H9 (cell line): ENCODE results near the gene LACRT. TPM values are rescaled to one million over a fixed set of nuclear protein-coding genes. Genes with fewer than 3 reads are reported as not detected.
A peak's percentile ranks its signal among the peaks of the same experiment; 100 is the strongest.

ENCODE experiments used
- DNase-seq: peaks from one replicate; pipeline ENCODE4 v3.0.0-alpha.2; 2017
- H2AFZ ChIP-seq: one replicate; pipeline ENCODE4 v1.6.1; 2013; ENCODE audit warnings: mild to moderate bottlenecking, low read length, control low read depth, moderate library complexity
- H2AK5ac ChIP-seq: 2 replicates; pipeline ENCODE4 v1.6.1; 2013; ENCODE audit warnings: low read length, control low read depth, mixed read lengths; ENCODE audit not compliant: insufficient read length
- H2BK120ac ChIP-seq: one replicate; pipeline ENCODE4 v1.6.1; 2013; ENCODE audit warnings: low read depth, mild to moderate bottlenecking, low read length, control low read depth, inconsistent platforms; ENCODE audit not compliant: poor library complexity, severe bottlenecking
- H2BK12ac ChIP-seq: 2 replicates; pipeline ENCODE4 v1.6.1; 2013; ENCODE audit warnings: low read length, control low read depth, mixed read lengths, low read depth; ENCODE audit not compliant: insufficient read length
- H2BK15ac ChIP-seq: 2 replicates; pipeline ENCODE4 v1.6.1; 2013; ENCODE audit warnings: low read depth, low read length, control low read depth
- H2BK20ac ChIP-seq: one replicate; pipeline ENCODE4 v1.6.1; 2013; ENCODE audit warnings: low read depth, mild to moderate bottlenecking, low read length, control low read depth, inconsistent platforms; ENCODE audit not compliant: poor library complexity, severe bottlenecking
- H2BK5ac ChIP-seq: 2 replicates; pipeline ENCODE4 v1.6.1; 2013; ENCODE audit warnings: low read length, control low read depth, mixed read lengths; ENCODE audit not compliant: insufficient read length
- H3K14ac ChIP-seq: 2 replicates; pipeline ENCODE4 v1.6.1; 2013; ENCODE audit warnings: low read length, control low read depth; ENCODE audit not compliant: insufficient read depth
- H3K18ac ChIP-seq: 2 replicates; pipeline ENCODE4 v1.6.1; 2013; ENCODE audit warnings: low read depth, mild to moderate bottlenecking, mixed read lengths, low read length, control low read depth; ENCODE audit not compliant: insufficient read length
- H3K23ac ChIP-seq: 2 replicates; pipeline ENCODE4 v1.6.1; 2013; ENCODE audit warnings: low read length, control low read depth, mixed read lengths, low read depth; ENCODE audit not compliant: insufficient read length
- H3K23me2 ChIP-seq: 2 replicates; pipeline ENCODE4 v1.6.1; 2013; ENCODE audit warnings: low read depth, mild to moderate bottlenecking, mixed read lengths, low read length, control low read depth; ENCODE audit not compliant: insufficient read length, poor library complexity, severe bottlenecking
- H3K27ac ChIP-seq: 2 replicates; pipeline ENCODE4 v1.5.1; 2013; ENCODE audit warnings: low read length, control low read depth, mixed read lengths, low read depth; ENCODE audit not compliant: insufficient read length
- H3K27me3 ChIP-seq: 2 replicates; pipeline ENCODE4 v1.6.1; 2013; ENCODE audit warnings: low read length, control low read depth, inconsistent platforms; ENCODE audit not compliant: insufficient read depth
- H3K4ac ChIP-seq: 2 replicates; pipeline ENCODE4 v1.6.1; 2013; ENCODE audit warnings: low read depth, mild to moderate bottlenecking, control low read depth, inconsistent platforms, low read length, moderate library complexity
- H3K4me1 ChIP-seq: 2 replicates; pipeline ENCODE4 v1.6.1; 2013; ENCODE audit warnings: low read length, control low read depth, inconsistent platforms; ENCODE audit not compliant: insufficient read depth
- H3K4me2 ChIP-seq: 2 replicates; pipeline ENCODE4 v1.6.1; 2013; ENCODE audit warnings: low read length, control low read depth, mixed read lengths; ENCODE audit not compliant: insufficient read length, insufficient read depth
- H3K56ac ChIP-seq: 2 replicates; pipeline ENCODE4 v1.6.1; 2013; ENCODE audit warnings: low read depth, mild to moderate bottlenecking, mixed read lengths, low read length, control low read depth; ENCODE audit not compliant: insufficient read length
- H3K79me1 ChIP-seq: 2 replicates; pipeline ENCODE4 v1.6.1; 2013; ENCODE audit warnings: low read depth, mild to moderate bottlenecking, moderate library complexity, low read length, control low read depth, inconsistent platforms; ENCODE audit not compliant: insufficient read depth, poor library complexity, severe bottlenecking
- H3K79me2 ChIP-seq: 2 replicates; pipeline ENCODE4 v1.6.1; 2013; ENCODE audit warnings: low read length, control low read depth, inconsistent platforms; ENCODE audit not compliant: insufficient read depth
- H3K9ac ChIP-seq: 2 replicates; pipeline ENCODE4 v1.6.1; 2013; ENCODE audit warnings: low read length, control low read depth, mixed read lengths; ENCODE audit not compliant: insufficient read length; ENCODE audit errors: extremely low read depth
- H3K9me3 ChIP-seq: one replicate; pipeline ENCODE4 v1.6.1; 2013; ENCODE audit warnings: low read depth, low read length, inconsistent platforms; ENCODE audit not compliant: control insufficient read depth
- H3T11ph ChIP-seq: one replicate; pipeline ENCODE4 v1.6.1; 2013; ENCODE audit warnings: mild to moderate bottlenecking, low read length, control low read depth, inconsistent platforms
- H4K20me1 ChIP-seq: one replicate; pipeline ENCODE4 v1.6.1; 2013; ENCODE audit not compliant: control insufficient read depth, insufficient read length, insufficient read depth
- H4K5ac ChIP-seq: 2 replicates; pipeline ENCODE4 v1.6.1; 2013; ENCODE audit warnings: low read depth, mild to moderate bottlenecking, mixed read lengths, low read length, control low read depth; ENCODE audit not compliant: insufficient read length
- H4K8ac ChIP-seq: replicated peaks from 2 replicates; pipeline ENCODE4 v1.6.1; 2013; ENCODE audit warnings: low read length, control low read depth, mixed read lengths, low read depth; ENCODE audit not compliant: insufficient read length
- H4K91ac ChIP-seq: 2 replicates; pipeline ENCODE4 v1.6.1; 2013; ENCODE audit warnings: low read depth, mild to moderate bottlenecking, moderate library complexity, mixed read lengths, low read length, control low read depth; ENCODE audit not compliant: insufficient read length
- H3K27ac Mint-ChIP-seq, 3 experiments: 2 replicates in 2 of 3; 3 replicates in 1 of 3; pipeline ENCODE4 v1.8.0; 2020 to 2021; ENCODE audit warnings: mixed read lengths in 3 of 3, mild to moderate bottlenecking in 1 of 3, moderate library complexity in 1 of 3
- H3K27me3 Mint-ChIP-seq: 2 replicates; pipeline ENCODE4 v1.8.0; 2021; ENCODE audit warnings: low read depth, mild to moderate bottlenecking, moderate library complexity, mixed read lengths
- H3K36me3 Mint-ChIP-seq, 3 experiments: 2 replicates in 2 of 3; 3 replicates in 1 of 3; pipeline ENCODE4 v1.8.0; 2020 to 2021; ENCODE audit warnings: low read depth in 3 of 3, mixed read lengths in 3 of 3; ENCODE audit not compliant: insufficient read depth in 1 of 3
- H3K4me1 Mint-ChIP-seq, 2 experiments: 2 replicates each; pipeline ENCODE4 v1.8.0; 2020; ENCODE audit warnings: mixed read lengths in 2 of 2
- H3K4me3 Mint-ChIP-seq, 2 experiments: 2 replicates in 1 of 2; 3 replicates in 1 of 2; pipeline ENCODE4 v1.8.0; 2020 to 2021; ENCODE audit warnings: mild to moderate bottlenecking in 2 of 2, mixed read lengths in 2 of 2, moderate library complexity in 1 of 2
- H3K9me3 Mint-ChIP-seq, 2 experiments: 2 replicates in 1 of 2; 3 replicates in 1 of 2; pipeline ENCODE4 v1.8.0; 2020; ENCODE audit warnings: mild to moderate bottlenecking in 2 of 2, mixed read lengths in 2 of 2, moderate library complexity in 1 of 2
- CTCF ChIP-seq: fragments of 200-600 bp; sonication (generic); conservative IDR thresholded peaks from 3 replicates; pipeline ENCODE4 v1.8.0; 2021; ENCODE audit warnings: antibody characterized with exemption, mild to moderate bottlenecking
- WGBS: extraction: QIAGEN DNeasy Blood & Tissue Kit; methylation state at CpG from one replicate; pipeline ENCODE4 v1.1.7; 2013; ENCODE audit warnings: missing lambda C conversion rate, low lambda C conversion rate, mixed read lengths; ENCODE audit not compliant: insufficient read length; ENCODE audit errors: extremely low coverage; 5-methylcytosine and 5-hydroxymethylcytosine counted together
- total RNA-seq: library from RNA; stranded (reverse); gene quantifications from 2 replicates; pipeline ENCODE4 v1.2.1, GENCODE V29; 2021

The LACRT gene
- total RNA-seq, 1 experiment from 2014 or later, result not detected

GRCh38 chr12:54584128-54584527 is 50.6 kb downstream of the LACRT start:
- WGBS, result no CpG with 5 or more reads among the region's 9 CpGs
- Histone ChIP-seq H2BK12ac (no peak overlapping the region), H3K4me1 (peaks cover 2% of the 10 kb centered on the region; the same call in 1 of the 2 replicates), H3K18ac (no peak overlapping the region), H4K8ac (no peak overlapping the region), H3K14ac (no peak overlapping the region), H3K23me2 (peaks cover 12% of the 10 kb centered on the region), H3K79me2 (no peaks in the 10 kb centered on the region), H2BK15ac (no peak overlapping the region), H2BK120ac (no peak overlapping the region), H4K91ac (no peak overlapping the region), H3K23ac (no peak overlapping the region), H4K5ac (no peak overlapping the region), H2BK5ac (no peak overlapping the region), H3K27ac (no peak overlapping the region), H4K20me1 (no peaks in the 10 kb centered on the region), H3K56ac (no peak overlapping the region), H3K4me2 (no peak overlapping the region), H2BK20ac (no peak overlapping the region), H2AFZ (no peak overlapping the region), H3K27me3 (peaks cover 6% of the 10 kb centered on the region; the same call in 1 of the 2 replicates), H3K9me3 (no peaks in the 10 kb centered on the region), H3K9ac (no peak overlapping the region), H3K79me1 (no peaks in the 10 kb centered on the region), H3K4ac (no peak overlapping the region), H3T11ph (no peak overlapping the region), H2AK5ac (no peak overlapping the region)
- no peak overlapping the region; a peak in 1 of 5 replicates for H3K4me3 Mint-ChIP-seq
- DNase-seq, result no peak
- H3K27ac Mint-ChIP-seq, result peak overlapping the region in 1 of 3 experiments; percentile 45; a peak in 1 of 7 replicates
- peaks cover 0 to 6% (median 0%) of the 10 kb centered on the region in 3 experiments; a peak in 2 of 7 replicates for H3K36me3 Mint-ChIP-seq
- TF ChIP-seq CTCF, result no peak
- peaks cover 81% of the 10 kb centered on the region for H3K27me3 Mint-ChIP-seq
- H3K9me3 Mint-ChIP-seq, result no peaks in the 10 kb centered on the region; a peak in 1 of 5 replicates
- peaks cover 36 to 66% of the 10 kb centered on the region in 2 experiments for H3K4me1 Mint-ChIP-seq
